OCI-LY7 (cell line): ENCODE data around the gene SLC8A1. TPM values are rescaled to one million over a fixed set of nuclear protein-coding genes. Genes with fewer than 3 reads are reported as not detected.

Source experiments
- BruUV-seq: library from RNA; stranded (reverse); fragments of 400-500 nt; replicated peaks from 2 replicates; lab custom pipeline; 2021; lab: Mats Ljungman, UMichigan
- CTCF ChIA-PET: fragments of 300-600 bp; sonication (Branson Sonifier 250); formaldehyde crosslinking; loops from one replicate; lab custom pipeline; 2022; ENCODE audit warnings: antibody characterized with exemption; ENCODE audit not compliant: unreplicated experiment; lab: Charles Lee
- POLR2A ChIA-PET: fragments of 300-600 bp; sonication (Branson Sonifier 250); formaldehyde crosslinking; loops from one replicate; lab custom pipeline; 2022; ENCODE audit warnings: antibody characterized with exemption; lab: Charles Lee
- DNase-seq: peaks from one replicate; pipeline ENCODE4 v3.0.0-alpha.2; 2015; ENCODE audit warnings: low spot score
- H2AFZ ChIP-seq: fragments of 200-600 bp; sonication (generic), shearing (Covaris generic); 2 replicates; pipeline ENCODE4 v1.6.1; 2014; ENCODE audit warnings: mild to moderate bottlenecking, antibody characterized with exemption, low read length, moderate library complexity
- H3K27ac ChIP-seq: fragments of 200-600 bp; sonication (generic); 2 replicates; pipeline ENCODE4 v1.5.1; 2014; ENCODE audit warnings: mixed run types, low read depth, mild to moderate bottlenecking, moderate library complexity, low read length, inconsistent platforms; ENCODE audit not compliant: poor library complexity, severe bottlenecking
- H3K36me3 ChIP-seq: fragments of 200-600 bp; sonication (generic); 2 replicates; pipeline ENCODE4 v1.6.1; 2014; ENCODE audit warnings: mild to moderate bottlenecking, antibody characterized with exemption, low read length, moderate library complexity, mixed read lengths; ENCODE audit not compliant: insufficient read depth
- H3K4me1 ChIP-seq: fragments of 200-600 bp; sonication (generic); 2 replicates; pipeline ENCODE4 v1.5.1; 2014; ENCODE audit warnings: mild to moderate bottlenecking, low read length; ENCODE audit not compliant: insufficient read depth, poor library complexity, severe bottlenecking
- H3K4me2 ChIP-seq: fragments of 200-600 bp; sonication (generic); 2 replicates; pipeline ENCODE4 v1.6.1; 2014; ENCODE audit warnings: mild to moderate bottlenecking, low read length
- H3K4me3 ChIP-seq: fragments of 200-600 bp; sonication (generic); 2 replicates; pipeline ENCODE4 v1.5.1; 2014; ENCODE audit warnings: mild to moderate bottlenecking, low read depth, low read length; ENCODE audit not compliant: poor library complexity, severe bottlenecking
- H3K79me2 ChIP-seq: fragments of 200-600 bp; sonication (generic); 2 replicates; pipeline ENCODE4 v1.6.1; 2016; ENCODE audit warnings: low read depth, mild to moderate bottlenecking, low read length, moderate library complexity, mixed read lengths; ENCODE audit not compliant: insufficient read depth
- H3K9me2 ChIP-seq: fragments of 200-600 bp; sonication (generic); 2 replicates; pipeline ENCODE4 v1.6.1; 2016; ENCODE audit warnings: mild to moderate bottlenecking, low read length, mixed read lengths; ENCODE audit not compliant: insufficient read depth
- H3K9me3 ChIP-seq: fragments of 200-600 bp; sonication (generic); 2 replicates; pipeline ENCODE4 v1.6.1; 2014; ENCODE audit warnings: mild to moderate bottlenecking, mixed run types, low read length, mixed read lengths
- H4K20me1 ChIP-seq: fragments of 200-600 bp; sonication (generic); 2 replicates; pipeline ENCODE4 v1.6.1; 2014; ENCODE audit warnings: mild to moderate bottlenecking, antibody characterized with exemption, low read length, moderate library complexity, mixed read lengths; ENCODE audit not compliant: insufficient read depth
- CTCF ChIP-seq: fragments of 200-600 bp; sonication (generic); conservative IDR thresholded peaks from 2 replicates; pipeline ENCODE4 v1.5.1; 2014; ENCODE audit warnings: mild to moderate bottlenecking, antibody characterized with exemption, low read length, moderate library complexity, mixed read lengths
- EZH2phosphoT487 ChIP-seq: fragments of 200-600 bp; sonication (generic); IDR thresholded peaks from 2 replicates; pipeline ENCODE4 v1.6.1; 2018; ENCODE audit warnings: low read depth, borderline replicate concordance, mild to moderate bottlenecking, mixed run types, antibody characterized with exemption, low read length, moderate library complexity, mixed read lengths
- intact Hi-C: fragments of 100-400 bp; cut with micrococcal nuclease; formaldehyde crosslinking; loops from one replicate; pipeline ENCODE4 v1.10.0; 2022; ENCODE audit not compliant: unreplicated experiment
- total RNA-seq, 2 experiments: library from RNA; depleted of rRNA in 1 of 2; stranded (reverse); fragments of >200 nt in 1 of 2; shearing (Covaris generic) in 1 of 2; gene quantifications; 2 replicates each; pipeline ENCODE4 v1.2.3, GENCODE V29; 2014 to 2022

The SLC8A1 gene
- total RNA-seq, 2 experiments from 2014 or later = 3.6 to 7.3 TPM

- Histone ChIP-seq H3K79me2 (no peaks in the 10 kb centered on the region), H3K36me3 (no peaks in the 10 kb centered on the region), H3K4me1 (no peaks in the 10 kb centered on the region), H4K20me1 (no peaks in the 10 kb centered on the region), H3K4me2 (no peak overlapping the region), H3K4me3 (no peak overlapping the region), H2AFZ (no peak overlapping the region), H3K9me3 (no peaks in the 10 kb centered on the region), H3K27ac (no peak overlapping the region), H3K9me2 (no peaks in the 10 kb centered on the region)
- POLR2A ChIA-PET = no interaction called here
- no peak for TF ChIP-seq CTCF
- TF ChIP-seq EZH2phosphoT487 = no peak
- no TSS peak for BruUV-seq
- DNase-seq = no peak
- CTCF ChIA-PET = no interaction called here
- intact Hi-C loops = no loop called here
These were observed 79.5 kb downstream of the SLC8A1 start for GRCh38 chr2:40372283-40372985.

- no peaks in the 10 kb centered on the region; the same call in 1 of the 2 replicates for H3K36me3 ChIP-seq
- no peaks in the 10 kb centered on the region for H3K4me1 ChIP-seq
- ChIA-PET POLR2A (no interaction called here), CTCF (interaction anchor here (0.6 kb wide), 1 partner anchor 256 kb away, joined by 3 read pairs; no protein-coding TSS in a partner anchor)
- no peak overlapping the region for H2AFZ ChIP-seq
- no peak for DNase-seq
- no peaks in the 10 kb centered on the region for H4K20me1 ChIP-seq
- no peak overlapping the region for H3K4me2 ChIP-seq
- TF ChIP-seq EZH2phosphoT487 = no peak
- no peak for TF ChIP-seq CTCF
- H3K4me3 ChIP-seq = no peak overlapping the region
- H3K9me3 ChIP-seq = no peaks in the 10 kb centered on the region
- no peaks in the 10 kb centered on the region for H3K79me2 ChIP-seq
- intact Hi-C loops = no loop called here
- BruUV-seq = no TSS peak
- no peaks in the 10 kb centered on the region for H3K9me2 ChIP-seq
- H3K27ac ChIP-seq = no peak overlapping the region
These were observed 80.2 kb downstream of the SLC8A1 start for GRCh38 chr2:40371525-40372282.

GRCh38 chr2:40370007-40370395 is 81.9 kb downstream of the SLC8A1 start:
- no peaks in the 10 kb centered on the region for H3K79me2 ChIP-seq
- POLR2A ChIA-PET = no interaction called here
- H3K9me2 ChIP-seq = no peaks in the 10 kb centered on the region
- CTCF ChIA-PET = no interaction called here
- intact Hi-C loops = no loop called here
- no peak for TF ChIP-seq CTCF
- TF ChIP-seq EZH2phosphoT487 = no peak
- DNase-seq = no peak
- H3K4me2 ChIP-seq = no peak overlapping the region
- no peaks in the 10 kb centered on the region; the same call in 1 of the 2 replicates for H3K36me3 ChIP-seq
- no peak overlapping the region for H3K4me3 ChIP-seq
- no peaks in the 10 kb centered on the region for H3K9me3 ChIP-seq
- H3K4me1 ChIP-seq = peaks cover 16% of the 10 kb centered on the region
- BruUV-seq = no TSS peak
- no peak overlapping the region for H3K27ac ChIP-seq
- no peak overlapping the region for H2AFZ ChIP-seq
- no peaks in the 10 kb centered on the region for H4K20me1 ChIP-seq
